Cardiac fibroblast (primary cell): ENCODE data around the gene BTBD1.

Experiments
- DNase-seq, 2 donors: peaks; one replicate each; pipeline versions ENCODE4 v3.0.0 to v3.0.0-alpha.2; 2010; ENCODE audit warnings: low read depth in 2 of 2
- H3K4me3 ChIP-seq, 2 donors: replicated peaks in 1 of 2; 1 replicate in 1 of 2; 2 replicates in 1 of 2; pipeline ENCODE4 v1.5.1; 2011; ENCODE audit warnings: low read depth in 2 of 2, low read length in 2 of 2, mild to moderate bottlenecking in 2 of 2, moderate library complexity in 1 of 2
- TF ChIP-seq, protein P1 (sequence below): IDR thresholded peaks from one replicate; pipeline ENCODE4 v1.5.1; 2011; ENCODE audit warnings: low read depth, mild to moderate bottlenecking, low read length, inconsistent platforms

Gene BTBD1

DNA sequence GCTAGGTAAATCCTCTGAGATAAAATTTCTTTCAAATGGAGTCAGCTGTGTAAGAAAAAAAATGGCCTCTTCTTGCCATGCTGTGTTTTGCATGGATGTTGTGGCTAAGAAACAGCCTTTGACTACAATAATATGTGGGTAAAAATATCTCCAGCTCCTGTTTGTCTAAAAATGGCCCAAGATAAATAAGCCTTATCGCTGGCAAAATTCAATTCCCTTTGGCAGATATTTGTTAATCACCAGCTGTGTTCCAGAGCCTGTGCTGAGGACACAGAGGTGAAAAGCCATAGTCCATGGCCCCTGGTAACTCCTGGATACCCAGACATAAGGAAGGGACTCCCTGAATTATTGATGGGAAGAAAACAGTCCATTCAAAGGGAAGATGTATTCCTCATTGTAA, 96.4 kb downstream of the BTBD1 start:
- no peak for DNase-seq
- TF ChIP-seq, protein P1, sequence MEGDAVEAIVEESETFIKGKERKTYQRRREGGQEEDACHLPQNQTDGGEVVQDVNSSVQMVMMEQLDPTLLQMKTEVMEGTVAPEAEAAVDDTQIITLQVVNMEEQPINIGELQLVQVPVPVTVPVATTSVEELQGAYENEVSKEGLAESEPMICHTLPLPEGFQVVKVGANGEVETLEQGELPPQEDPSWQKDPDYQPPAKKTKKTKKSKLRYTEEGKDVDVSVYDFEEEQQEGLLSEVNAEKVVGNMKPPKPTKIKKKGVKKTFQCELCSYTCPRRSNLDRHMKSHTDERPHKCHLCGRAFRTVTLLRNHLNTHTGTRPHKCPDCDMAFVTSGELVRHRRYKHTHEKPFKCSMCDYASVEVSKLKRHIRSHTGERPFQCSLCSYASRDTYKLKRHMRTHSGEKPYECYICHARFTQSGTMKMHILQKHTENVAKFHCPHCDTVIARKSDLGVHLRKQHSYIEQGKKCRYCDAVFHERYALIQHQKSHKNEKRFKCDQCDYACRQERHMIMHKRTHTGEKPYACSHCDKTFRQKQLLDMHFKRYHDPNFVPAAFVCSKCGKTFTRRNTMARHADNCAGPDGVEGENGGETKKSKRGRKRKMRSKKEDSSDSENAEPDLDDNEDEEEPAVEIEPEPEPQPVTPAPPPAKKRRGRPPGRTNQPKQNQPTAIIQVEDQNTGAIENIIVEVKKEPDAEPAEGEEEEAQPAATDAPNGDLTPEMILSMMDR = no peak
- no peak overlapping the region for H3K4me3 ChIP-seq

DNA sequence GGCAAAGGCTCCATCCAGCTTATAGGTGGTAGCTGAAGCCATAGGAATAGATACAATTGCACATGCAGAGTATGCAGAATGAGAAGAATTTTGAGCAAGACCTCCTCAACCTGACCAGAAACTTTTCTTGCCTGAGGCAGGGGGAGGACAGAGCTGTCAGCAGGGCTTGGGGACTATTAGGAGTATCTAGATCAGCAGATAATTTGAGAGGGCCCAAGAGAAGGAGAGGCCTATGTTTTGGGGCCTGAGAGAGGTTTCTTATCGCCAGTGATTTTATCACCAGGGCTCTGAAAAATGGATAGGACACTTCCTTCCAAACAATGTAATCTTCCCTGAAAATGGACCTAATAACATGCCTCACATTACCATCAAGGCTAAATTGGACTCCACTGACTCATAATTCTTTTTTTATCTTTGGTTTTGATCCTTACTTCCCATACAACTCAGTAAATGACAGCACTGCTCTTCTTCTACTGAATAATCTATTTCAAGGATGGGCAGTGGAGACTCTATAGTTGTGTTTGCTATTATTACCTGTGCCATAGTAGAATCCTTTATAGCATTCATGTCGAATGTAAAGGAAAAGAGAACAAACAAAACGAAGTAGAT, 96.9 kb downstream of the BTBD1 start:
- DNase-seq = no peak
- TF ChIP-seq, protein P1 = no peak

DNA sequence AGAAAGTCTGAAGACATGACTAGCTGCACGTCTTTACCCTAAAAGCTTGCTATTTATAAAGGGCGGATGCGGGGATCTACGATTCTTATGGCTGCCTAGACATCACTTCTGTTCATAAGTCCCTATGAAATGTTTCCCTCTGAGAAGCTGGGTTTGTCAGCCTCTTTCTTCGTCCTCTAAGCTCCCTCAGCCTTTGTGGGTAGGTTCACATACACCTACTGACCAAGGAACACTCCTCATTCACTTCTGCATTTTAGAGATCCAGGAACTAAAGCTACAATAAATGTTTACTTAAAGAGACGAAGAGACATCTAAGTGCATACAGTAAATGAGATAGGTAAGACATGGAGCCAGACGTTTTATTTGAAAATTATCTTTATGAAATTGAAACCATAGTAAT, 97.7 kb downstream of the BTBD1 start:
- TF ChIP-seq, protein P1 = no peak
- DNase-seq = no peak

More for the DNA sequence above, 96.9 kb downstream of the BTBD1 start:
- no peak overlapping the region for H3K4me3 ChIP-seq

DNA sequence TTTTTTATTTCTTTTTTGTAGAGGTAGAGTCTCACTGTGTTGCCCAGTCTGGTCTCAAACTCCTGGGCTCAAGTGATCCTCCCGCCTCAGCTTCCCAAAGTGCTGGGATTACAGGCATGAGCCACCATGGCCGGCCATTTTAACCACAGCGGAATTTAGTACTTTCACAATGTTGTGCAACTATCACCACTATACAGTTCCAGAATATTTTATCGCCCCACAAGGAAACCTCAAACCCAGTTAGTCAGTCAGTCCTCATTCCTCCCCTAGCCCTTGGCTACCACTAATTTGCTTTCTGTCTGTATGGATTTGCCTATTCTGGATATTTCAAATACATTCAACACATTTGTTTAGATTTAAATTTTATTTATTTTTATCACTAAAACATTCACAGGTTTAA, 99.0 kb downstream of the BTBD1 start:
- DNase-seq = peak; percentile 28 to 39
- H3K4me3 ChIP-seq = no peak overlapping the region

More for the DNA sequence above, 97.7 kb downstream of the BTBD1 start:
- no peak overlapping the region for H3K4me3 ChIP-seq

DNA sequence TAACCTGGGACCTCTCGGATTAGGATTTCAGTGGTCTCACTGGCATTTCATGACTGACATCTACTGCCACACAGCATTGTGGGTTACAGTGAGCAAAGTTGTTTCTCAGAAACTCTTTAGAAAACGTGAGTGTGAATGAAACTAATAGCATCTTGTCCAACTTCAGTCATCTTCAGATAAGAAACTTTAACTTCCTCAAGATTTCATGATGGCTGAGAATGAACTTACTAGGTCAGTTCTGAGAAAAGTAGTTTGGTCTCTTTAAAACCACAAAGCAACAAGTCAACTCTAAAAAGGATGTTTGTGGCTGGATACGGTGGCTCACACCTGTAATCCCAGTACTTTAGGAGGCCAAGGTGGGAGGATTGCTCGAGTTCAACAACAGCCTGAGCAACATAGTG, 100.4 kb downstream of the BTBD1 start:
- TF ChIP-seq, protein P1 = no peak
- DNase-seq = no peak
- H3K4me3 ChIP-seq = no peak overlapping the region

More for the DNA sequence above, 99.0 kb downstream of the BTBD1 start:
- TF ChIP-seq, protein P1 = no peak
